Epithelial cell of proximal tubule (primary cell): ENCODE measurements around the gene THSD7A. TPM values are rescaled to one million over a fixed set of nuclear protein-coding genes. Genes with fewer than 3 reads are reported as not detected.

ENCODE experiments used
- DNase-seq: peaks from one replicate; pipeline ENCODE4 v3.0.0-alpha.2; 2011; ENCODE audit warnings: low read depth
- H3K4me3 ChIP-seq: 2 replicates; pipeline ENCODE4 v1.5.1; 2011; ENCODE audit warnings: low read depth, mild to moderate bottlenecking, low read length
- total RNA-seq: library from RNA; depleted of rRNA; stranded (reverse); fragments of >200 nt; gene quantifications from 2 replicates; pipeline ENCODE4 v1.2.3, GENCODE V29; 2015
- TF ChIP-seq, protein P1 (sequence below): conservative IDR thresholded peaks from 2 replicates; pipeline ENCODE4 v1.5.1; 2012; ENCODE audit warnings: low read depth, mild to moderate bottlenecking, low read length

Gene THSD7A
- total RNA-seq, 1 donor from 2014 or later = 2.0 TPM

DNA sequence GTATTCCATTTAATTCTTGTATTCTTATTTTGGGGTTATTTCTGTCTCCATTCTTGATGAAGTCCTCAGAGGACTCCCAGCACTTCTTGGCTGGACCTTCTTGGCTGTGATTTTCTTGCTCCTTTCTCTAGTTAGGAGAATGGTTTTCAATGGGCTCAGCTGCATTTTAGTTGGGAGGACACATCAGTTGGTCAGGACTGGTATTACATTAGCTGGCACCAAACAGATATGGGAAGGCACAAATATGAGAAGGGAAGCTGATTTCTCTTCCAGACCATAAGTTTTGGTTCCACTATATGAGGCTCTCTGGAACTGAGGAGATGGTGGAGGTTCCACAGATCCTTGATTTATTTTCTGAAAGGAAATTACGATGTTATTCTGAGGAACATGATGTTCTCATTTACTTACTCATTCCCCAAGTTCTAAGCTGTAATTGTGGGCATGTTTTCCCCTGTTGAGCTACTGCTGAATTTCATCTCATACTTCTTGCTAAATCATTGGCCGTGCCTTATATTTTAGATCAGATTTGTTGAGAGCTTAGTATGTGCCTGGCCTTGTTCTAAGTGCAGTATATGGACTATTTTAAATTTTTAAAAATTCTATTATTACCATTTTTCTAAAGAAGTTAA lies 261.0 kb downstream of the THSD7A start:
- H3K4me3 ChIP-seq = no peak overlapping the region
- DNase-seq = peak; percentile 10
- TF ChIP-seq, protein P1, sequence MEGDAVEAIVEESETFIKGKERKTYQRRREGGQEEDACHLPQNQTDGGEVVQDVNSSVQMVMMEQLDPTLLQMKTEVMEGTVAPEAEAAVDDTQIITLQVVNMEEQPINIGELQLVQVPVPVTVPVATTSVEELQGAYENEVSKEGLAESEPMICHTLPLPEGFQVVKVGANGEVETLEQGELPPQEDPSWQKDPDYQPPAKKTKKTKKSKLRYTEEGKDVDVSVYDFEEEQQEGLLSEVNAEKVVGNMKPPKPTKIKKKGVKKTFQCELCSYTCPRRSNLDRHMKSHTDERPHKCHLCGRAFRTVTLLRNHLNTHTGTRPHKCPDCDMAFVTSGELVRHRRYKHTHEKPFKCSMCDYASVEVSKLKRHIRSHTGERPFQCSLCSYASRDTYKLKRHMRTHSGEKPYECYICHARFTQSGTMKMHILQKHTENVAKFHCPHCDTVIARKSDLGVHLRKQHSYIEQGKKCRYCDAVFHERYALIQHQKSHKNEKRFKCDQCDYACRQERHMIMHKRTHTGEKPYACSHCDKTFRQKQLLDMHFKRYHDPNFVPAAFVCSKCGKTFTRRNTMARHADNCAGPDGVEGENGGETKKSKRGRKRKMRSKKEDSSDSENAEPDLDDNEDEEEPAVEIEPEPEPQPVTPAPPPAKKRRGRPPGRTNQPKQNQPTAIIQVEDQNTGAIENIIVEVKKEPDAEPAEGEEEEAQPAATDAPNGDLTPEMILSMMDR = no peak

DNA sequence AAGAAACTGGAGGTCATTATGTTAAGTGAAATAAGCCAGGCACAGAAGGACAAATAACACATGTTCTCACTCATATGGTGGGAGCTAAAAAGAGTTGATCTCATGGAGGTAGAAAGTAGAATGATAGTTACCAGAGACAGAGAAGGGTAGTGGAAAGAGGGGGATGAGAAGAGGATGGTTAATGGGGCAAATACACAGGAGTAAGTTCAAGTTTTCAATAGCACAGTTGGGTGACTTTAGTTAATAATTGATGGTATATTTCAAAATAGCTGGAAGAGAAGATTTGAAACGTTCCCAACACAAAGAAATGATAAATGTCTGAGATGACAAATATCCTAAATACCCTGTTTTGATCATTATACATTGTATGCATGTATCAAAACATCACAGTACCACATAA lies 261.8 kb downstream of the THSD7A start:
- H3K4me3 ChIP-seq = no peak overlapping the region
- TF ChIP-seq, protein P1 = no peak
- peak; percentile 66 for DNase-seq

DNA sequence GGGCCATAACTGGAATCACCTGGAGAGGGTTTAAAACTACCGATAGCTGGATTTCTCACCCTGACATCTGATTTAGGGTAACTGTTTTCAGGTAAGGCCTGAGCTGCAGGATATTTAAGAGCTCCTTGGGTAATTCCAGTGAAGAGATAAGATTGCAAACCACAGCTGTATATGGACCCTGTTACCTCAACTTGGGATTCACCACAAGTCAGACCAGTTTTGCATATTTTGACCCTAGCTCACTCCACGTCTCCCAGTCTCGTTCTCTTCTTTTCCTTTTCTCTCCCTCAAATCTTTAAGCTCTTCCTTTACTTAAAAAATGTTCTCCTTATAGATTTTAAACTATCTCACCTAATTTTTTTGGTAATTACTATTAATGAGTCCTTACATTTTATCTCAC lies 264.4 kb downstream of the THSD7A start:
- TF ChIP-seq, protein P1 = no peak
- no peak for DNase-seq
- H3K4me3 ChIP-seq = no peak overlapping the region

DNA sequence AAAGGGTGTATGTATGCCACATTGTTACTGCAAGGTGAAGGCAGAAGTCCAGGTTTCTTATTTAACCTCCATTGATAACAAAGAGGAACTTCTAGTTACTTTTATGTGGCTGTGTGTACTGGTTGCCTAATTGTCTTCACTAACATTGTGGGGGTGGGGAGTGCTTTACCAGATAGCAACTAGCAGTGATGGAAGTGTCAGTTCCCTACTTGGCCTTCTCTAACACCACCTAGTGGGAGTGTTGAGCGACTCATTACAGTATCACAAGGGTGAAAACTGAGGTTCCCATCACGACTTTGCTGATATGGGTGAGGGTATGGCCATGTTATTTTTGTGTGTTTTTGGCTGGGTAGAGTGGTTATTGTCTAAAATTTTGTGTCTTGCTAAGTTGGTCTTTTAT lies 274.4 kb downstream of the THSD7A start:
- no peak for DNase-seq
- no peak overlapping the region for H3K4me3 ChIP-seq
- TF ChIP-seq, protein P1 = peak; percentile 82

DNA sequence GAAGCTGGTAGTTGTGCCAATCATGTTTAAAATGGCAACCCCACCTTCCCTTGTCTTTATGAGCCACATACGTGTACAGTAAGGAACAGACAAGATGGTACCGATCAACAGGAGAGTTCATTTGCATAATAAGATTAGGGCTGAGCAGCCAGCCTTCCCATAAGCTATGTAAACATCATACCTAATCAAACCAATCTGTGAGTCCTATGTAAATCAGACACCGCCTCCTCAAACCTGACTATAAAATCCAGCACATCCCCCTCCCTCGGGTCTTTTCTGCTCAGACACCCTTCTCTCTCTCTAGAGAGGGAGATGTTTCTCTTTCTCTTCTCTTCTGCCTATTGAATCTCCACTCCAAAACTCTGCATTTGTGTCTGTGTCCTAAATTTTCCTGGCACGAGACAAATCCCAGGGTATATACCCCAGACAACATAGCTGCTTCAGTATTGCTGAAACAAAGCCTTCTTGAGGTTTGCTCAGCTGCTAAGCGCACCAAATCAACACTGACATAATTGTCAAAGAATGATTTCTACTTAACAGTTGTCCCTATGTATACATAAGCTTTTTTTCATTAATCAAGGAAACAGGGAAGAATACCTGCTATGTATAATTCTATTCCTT lies 279.2 kb downstream of the THSD7A start:
- H3K4me3 ChIP-seq = no peak overlapping the region
- TF ChIP-seq, protein P1 = no peak
- no peak for DNase-seq

DNA sequence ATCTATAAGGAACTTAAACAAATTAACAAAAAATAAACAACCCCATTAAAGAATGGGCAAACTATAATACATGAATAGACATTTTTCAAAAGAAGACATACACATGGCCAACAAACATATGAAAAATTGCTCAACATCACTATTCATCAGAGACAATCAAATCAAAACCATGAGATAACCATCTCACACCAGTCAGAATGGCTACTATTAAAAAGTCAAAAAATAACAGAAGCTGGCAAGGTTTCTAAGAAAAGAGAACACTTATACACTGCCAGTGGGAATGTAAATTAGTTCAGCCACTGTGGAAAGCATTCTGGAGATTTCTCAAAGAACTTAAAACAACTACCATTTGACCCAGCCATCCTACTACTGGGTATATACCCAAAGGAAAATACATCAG lies 280.5 kb downstream of the THSD7A start:
- no peak for DNase-seq
- H3K4me3 ChIP-seq = no peak overlapping the region
- TF ChIP-seq, protein P1 = no peak

DNA sequence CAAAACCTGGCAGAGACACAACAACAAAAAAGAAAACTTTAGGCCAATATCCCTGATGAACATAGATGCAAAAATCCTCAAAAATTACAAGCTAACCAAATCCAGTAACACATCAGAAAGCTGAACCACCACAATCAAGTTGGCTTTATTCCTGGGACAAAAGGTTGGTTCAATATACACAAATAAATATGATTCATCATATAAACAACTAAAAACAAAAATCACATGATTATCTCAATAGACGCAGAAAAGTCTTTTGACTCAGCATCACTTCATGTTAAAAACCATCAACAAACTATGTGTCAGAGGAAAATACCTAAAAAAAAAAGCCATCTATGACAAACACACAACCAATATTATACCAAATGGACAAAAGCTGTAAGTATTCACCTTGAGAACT lies 283.5 kb downstream of the THSD7A start:
- no peak overlapping the region for H3K4me3 ChIP-seq
- DNase-seq = no peak
- TF ChIP-seq, protein P1 = no peak
